Measurements from ENCODE around the gene DPM3. TPM values are rescaled to one million over a fixed set of nuclear protein-coding genes. Genes with fewer than 3 reads are reported as not detected.
A peak's percentile ranks its signal among the peaks of the same experiment; 100 is the strongest.

DPM3 gene
- total and polyA plus RNA-seq, 2 experiments from 2014 or later, result 13.6 to 71.4 TPM

DNA sequence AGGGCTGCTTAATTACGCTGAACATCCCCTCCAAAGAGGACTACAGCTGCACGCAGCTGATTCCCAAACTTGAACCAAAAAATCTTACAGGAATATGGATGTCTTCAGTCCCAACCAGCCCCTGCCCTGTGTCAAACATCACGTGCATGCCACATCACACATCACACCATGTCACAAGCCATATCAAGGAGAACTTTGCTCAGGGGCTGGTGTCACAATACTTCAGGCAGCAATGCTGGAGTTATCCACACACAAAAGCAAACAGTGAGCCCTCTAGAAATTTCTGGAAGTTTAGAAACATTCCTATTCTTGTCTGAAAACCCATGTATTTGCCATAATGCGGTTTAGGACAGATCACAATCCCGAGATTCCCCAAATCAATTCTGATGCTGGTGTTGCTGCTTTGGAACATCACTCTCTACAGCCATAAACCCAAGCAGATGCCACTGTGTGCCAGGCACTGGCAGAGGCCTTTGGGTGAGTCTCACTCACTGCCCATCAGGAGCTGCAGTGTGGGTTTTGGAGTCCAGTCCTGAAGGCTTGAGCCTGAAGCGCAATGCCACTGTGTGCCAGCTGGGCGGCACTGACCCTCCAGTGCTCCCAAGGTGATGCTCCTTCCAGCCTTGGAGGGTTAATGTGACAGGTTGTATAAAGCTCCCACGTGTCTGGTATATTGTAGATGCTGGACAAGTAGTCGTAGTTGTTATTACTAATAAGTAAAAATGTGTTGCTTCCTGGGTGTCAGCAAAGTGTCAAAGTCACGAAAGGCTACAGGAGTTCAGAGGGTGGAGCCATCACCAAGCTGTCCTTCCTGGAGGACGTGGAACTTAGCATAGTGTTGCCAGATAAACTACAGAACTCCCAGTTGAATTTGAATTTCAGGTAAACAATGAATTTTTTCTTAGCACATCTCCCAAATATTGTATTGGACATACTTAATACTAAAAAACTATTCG, 32.7 kb downstream of the DPM3 start:
- Mint-ChIP-seq H3K27ac (no peak overlapping the region), H3K4me3 (no peak overlapping the region), H3K4me1 (0 out of 3 replicates have a peak, but pooled peaks cover 2% of the 10 kb centered on the region), H3K27me3 (ENCODE audit: insufficient read depth, low read depth, poor library complexity) (peaks cover 1% of the 10 kb centered on the region), H3K9me3 (no peaks in the 10 kb centered on the region), H3K36me3 (ENCODE audit: low read depth) (no peaks in the 10 kb centered on the region)
- Histone ChIP-seq H3K4me2 (no peak overlapping the region), H3K4me3 (no peak overlapping the region), H3F3A (replicated peaks; ENCODE audit: low read depth) (0 out of 2 replicates have a peak, but pooled peaks cover 3% of the 10 kb centered on the region), H2AFZ (0 out of 2 replicates have a peak overlapping the region, but pooled peaks have one; percentile 23), H3K27ac (ENCODE audit: low read depth) (no peak overlapping the region), H3K79me2 (replicated peaks; ENCODE audit: insufficient read depth) (no peaks in the 10 kb centered on the region), H3K36me3 (ENCODE audit: insufficient read depth) (no peaks in the 10 kb centered on the region), H3K9me2 (ENCODE audit: insufficient read depth) (no peaks in the 10 kb centered on the region), H3K27me3 (ENCODE audit: insufficient read depth) (no peaks in the 10 kb centered on the region), H3K4me1 (ENCODE audit: insufficient read depth) (no peaks in the 10 kb centered on the region; the same call in 1 of the 2 replicates), H4K20me1 (replicated peaks; ENCODE audit: insufficient read depth) (no peaks in the 10 kb centered on the region)
- TF ChIP-seq, protein P1, sequence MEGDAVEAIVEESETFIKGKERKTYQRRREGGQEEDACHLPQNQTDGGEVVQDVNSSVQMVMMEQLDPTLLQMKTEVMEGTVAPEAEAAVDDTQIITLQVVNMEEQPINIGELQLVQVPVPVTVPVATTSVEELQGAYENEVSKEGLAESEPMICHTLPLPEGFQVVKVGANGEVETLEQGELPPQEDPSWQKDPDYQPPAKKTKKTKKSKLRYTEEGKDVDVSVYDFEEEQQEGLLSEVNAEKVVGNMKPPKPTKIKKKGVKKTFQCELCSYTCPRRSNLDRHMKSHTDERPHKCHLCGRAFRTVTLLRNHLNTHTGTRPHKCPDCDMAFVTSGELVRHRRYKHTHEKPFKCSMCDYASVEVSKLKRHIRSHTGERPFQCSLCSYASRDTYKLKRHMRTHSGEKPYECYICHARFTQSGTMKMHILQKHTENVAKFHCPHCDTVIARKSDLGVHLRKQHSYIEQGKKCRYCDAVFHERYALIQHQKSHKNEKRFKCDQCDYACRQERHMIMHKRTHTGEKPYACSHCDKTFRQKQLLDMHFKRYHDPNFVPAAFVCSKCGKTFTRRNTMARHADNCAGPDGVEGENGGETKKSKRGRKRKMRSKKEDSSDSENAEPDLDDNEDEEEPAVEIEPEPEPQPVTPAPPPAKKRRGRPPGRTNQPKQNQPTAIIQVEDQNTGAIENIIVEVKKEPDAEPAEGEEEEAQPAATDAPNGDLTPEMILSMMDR (conservative IDR thresholded peaks at IDR 0.05; ENCODE audit: low read depth in 2 of 2), result peak in 1 of 2 experiments; percentile 21; a peak in 2 of 4 replicates
- no peak for TF ChIP-seq JUNB (IDR thresholded peaks at IDR 0.05; ENCODE audit: unreplicated experiment)
- DNase-seq (ENCODE audit: low spot score) (no peak), ATAC-seq (no peak)

DNA sequence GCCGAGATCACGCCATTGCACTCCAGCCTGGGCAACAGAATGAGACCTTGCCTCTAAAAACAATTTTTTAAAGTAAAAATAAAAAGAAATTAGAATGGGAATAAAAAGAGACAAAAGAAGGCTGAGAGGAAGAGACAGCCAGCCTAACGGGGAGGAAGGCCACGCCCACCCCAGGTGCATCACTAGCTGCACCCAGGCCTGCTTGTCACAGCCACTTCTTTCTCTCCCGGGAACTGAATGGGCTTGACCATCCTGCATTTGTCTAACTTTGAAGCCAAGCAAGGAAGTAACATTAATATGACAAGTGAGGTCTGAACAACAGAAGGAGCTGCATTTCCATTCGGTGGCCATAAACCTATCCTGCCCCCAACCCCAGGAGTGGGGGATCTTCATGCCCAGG, 33.5 kb downstream of the DPM3 start:
- H3K9me2 ChIP-seq (ENCODE audit: insufficient read depth), result no peaks in the 10 kb centered on the region
- no peaks in the 10 kb centered on the region; the same call in 1 of the 2 replicates for H3K4me1 ChIP-seq (ENCODE audit: insufficient read depth)
- H3K36me3 ChIP-seq (ENCODE audit: insufficient read depth), result no peaks in the 10 kb centered on the region
- Mint-ChIP-seq H3K27me3 (ENCODE audit: insufficient read depth, low read depth, poor library complexity) (peaks cover 1% of the 10 kb centered on the region), H3K4me3 (no peak overlapping the region; the same call in 2 of the 3 replicates), H3K4me1 (0 out of 3 replicates have a peak, but pooled peaks cover under 1% of the 10 kb centered on the region), H3K9me3 (no peaks in the 10 kb centered on the region), H3K27ac (no peak overlapping the region), H3K36me3 (ENCODE audit: low read depth) (no peaks in the 10 kb centered on the region)
- 0 out of 2 replicates have a peak overlapping the region, but pooled peaks have one; percentile 23 for H2AFZ ChIP-seq
- H4K20me1 ChIP-seq (replicated peaks; ENCODE audit: insufficient read depth), result no peaks in the 10 kb centered on the region
- no peak overlapping the region for H3K27ac ChIP-seq (ENCODE audit: low read depth)
- no peaks in the 10 kb centered on the region for H3F3A ChIP-seq (replicated peaks; ENCODE audit: low read depth)
- no peaks in the 10 kb centered on the region for H3K27me3 ChIP-seq (ENCODE audit: insufficient read depth)
- no peaks in the 10 kb centered on the region for H3K79me2 ChIP-seq (replicated peaks; ENCODE audit: insufficient read depth)
- DNase-seq (ENCODE audit: low spot score) (peak; percentile 27), ATAC-seq (0 out of 3 replicates have a peak, but pooled peaks have one; percentile 33)
- H3K4me2 ChIP-seq, result no peak overlapping the region
- H3K4me3 ChIP-seq, result no peak overlapping the region
- TF ChIP-seq JUNB (IDR thresholded peaks at IDR 0.05; ENCODE audit: unreplicated experiment), result no peak
- TF ChIP-seq, protein P2, sequence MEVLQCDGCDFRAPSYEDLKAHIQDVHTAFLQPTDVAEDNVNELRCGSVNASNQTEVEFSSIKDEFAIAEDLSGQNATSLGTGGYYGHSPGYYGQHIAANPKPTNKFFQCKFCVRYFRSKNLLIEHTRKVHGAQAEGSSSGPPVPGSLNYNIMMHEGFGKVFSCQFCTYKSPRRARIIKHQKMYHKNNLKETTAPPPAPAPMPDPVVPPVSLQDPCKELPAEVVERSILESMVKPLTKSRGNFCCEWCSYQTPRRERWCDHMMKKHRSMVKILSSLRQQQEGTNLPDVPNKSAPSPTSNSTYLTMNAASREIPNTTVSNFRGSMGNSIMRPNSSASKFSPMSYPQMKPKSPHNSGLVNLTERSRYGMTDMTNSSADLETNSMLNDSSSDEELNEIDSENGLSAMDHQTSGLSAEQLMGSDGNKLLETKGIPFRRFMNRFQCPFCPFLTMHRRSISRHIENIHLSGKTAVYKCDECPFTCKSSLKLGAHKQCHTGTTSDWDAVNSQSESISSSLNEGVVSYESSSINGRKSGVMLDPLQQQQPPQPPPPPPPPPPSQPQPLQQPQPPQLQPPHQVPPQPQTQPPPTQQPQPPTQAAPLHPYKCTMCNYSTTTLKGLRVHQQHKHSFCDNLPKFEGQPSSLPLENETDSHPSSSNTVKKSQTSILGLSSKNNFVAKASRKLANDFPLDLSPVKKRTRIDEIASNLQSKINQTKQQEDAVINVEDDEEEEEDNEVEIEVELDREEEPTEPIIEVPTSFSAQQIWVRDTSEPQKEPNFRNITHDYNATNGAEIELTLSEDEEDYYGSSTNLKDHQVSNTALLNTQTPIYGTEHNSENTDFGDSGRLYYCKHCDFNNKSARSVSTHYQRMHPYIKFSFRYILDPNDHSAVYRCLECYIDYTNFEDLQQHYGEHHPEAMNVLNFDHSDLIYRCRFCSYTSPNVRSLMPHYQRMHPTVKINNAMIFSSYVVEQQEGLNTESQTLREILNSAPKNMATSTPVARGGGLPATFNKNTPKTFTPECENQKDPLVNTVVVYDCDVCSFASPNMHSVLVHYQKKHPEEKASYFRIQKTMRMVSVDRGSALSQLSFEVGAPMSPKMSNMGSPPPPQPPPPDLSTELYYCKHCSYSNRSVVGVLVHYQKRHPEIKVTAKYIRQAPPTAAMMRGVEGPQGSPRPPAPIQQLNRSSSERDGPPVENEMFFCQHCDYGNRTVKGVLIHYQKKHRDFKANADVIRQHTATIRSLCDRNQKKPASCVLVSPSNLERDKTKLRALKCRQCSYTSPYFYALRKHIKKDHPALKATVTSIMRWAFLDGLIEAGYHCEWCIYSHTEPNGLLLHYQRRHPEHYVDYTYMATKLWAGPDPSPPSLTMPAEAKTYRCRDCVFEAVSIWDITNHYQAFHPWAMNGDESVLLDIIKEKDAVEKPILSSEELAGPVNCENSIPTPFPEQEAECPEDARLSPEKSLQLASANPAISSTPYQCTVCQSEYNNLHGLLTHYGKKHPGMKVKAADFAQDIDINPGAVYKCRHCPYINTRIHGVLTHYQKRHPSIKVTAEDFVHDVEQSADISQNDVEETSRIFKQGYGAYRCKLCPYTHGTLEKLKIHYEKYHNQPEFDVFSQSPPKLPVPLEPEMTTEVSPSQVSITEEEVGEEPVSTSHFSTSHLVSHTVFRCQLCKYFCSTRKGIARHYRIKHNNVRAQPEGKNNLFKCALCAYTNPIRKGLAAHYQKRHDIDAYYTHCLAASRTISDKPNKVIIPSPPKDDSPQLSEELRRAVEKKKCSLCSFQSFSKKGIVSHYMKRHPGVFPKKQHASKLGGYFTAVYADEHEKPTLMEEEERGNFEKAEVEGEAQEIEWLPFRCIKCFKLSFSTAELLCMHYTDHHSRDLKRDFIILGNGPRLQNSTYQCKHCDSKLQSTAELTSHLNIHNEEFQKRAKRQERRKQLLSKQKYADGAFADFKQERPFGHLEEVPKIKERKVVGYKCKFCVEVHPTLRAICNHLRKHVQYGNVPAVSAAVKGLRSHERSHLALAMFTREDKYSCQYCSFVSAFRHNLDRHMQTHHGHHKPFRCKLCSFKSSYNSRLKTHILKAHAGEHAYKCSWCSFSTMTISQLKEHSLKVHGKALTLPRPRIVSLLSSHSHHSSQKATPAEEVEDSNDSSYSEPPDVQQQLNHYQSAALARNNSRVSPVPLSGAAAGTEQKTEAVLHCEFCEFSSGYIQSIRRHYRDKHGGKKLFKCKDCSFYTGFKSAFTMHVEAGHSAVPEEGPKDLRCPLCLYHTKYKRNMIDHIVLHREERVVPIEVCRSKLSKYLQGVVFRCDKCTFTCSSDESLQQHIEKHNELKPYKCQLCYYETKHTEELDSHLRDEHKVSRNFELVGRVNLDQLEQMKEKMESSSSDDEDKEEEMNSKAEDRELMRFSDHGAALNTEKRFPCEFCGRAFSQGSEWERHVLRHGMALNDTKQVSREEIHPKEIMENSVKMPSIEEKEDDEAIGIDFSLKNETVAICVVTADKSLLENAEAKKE (CRISPR knock-in tag; IDR thresholded peaks at IDR 0.05), result no peak
- TF ChIP-seq, protein P3, sequence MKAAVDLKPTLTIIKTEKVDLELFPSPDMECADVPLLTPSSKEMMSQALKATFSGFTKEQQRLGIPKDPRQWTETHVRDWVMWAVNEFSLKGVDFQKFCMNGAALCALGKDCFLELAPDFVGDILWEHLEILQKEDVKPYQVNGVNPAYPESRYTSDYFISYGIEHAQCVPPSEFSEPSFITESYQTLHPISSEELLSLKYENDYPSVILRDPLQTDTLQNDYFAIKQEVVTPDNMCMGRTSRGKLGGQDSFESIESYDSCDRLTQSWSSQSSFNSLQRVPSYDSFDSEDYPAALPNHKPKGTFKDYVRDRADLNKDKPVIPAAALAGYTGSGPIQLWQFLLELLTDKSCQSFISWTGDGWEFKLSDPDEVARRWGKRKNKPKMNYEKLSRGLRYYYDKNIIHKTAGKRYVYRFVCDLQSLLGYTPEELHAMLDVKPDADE (IDR thresholded peaks at IDR 0.05), result no peak
- no peak for TF ChIP-seq EZH2 (IDR thresholded peaks at IDR 0.05; ENCODE audit: low read depth, unreplicated experiment)
- no peak for TF ChIP-seq ZNF331 (CRISPR knock-in tag; IDR thresholded peaks at IDR 0.05; ENCODE audit: low read depth)
- TF ChIP-seq, protein P1 (conservative IDR thresholded peaks at IDR 0.05; ENCODE audit: low read depth in 2 of 2), result no peak
- TF ChIP-seq POLR2AphosphoS5 (IDR thresholded peaks at IDR 0.05; ENCODE audit: low read depth), result no peak
